Activated CD4-positive, alpha-beta T cell treated with anti-CD3 and anti-CD28 coated beads, Interleukin-2, amount 10 ng/mL, durations not matched to agents 7 days and 5 days (primary cell): Measurements from ENCODE around the gene KIAA0825. TPM values are rescaled to one million over a fixed set of nuclear protein-coding genes. Genes with fewer than 3 reads are reported as not detected.

ENCODE experiments used
- CTCF ChIA-PET: fragments of 350-600 bp; sonication (Branson Sonifier 250); formaldehyde crosslinking; loops from one replicate; lab custom pipeline; 2021; ENCODE audit warnings: antibody characterized with exemption; lab: Charles Lee
- POLR2A ChIA-PET: fragments of 350-600 bp; sonication (Branson Sonifier 250); formaldehyde crosslinking; loops from one replicate; lab custom pipeline; 2021; ENCODE audit warnings: antibody characterized with exemption; lab: Charles Lee
- DNase-seq: peaks from one replicate; pipeline ENCODE4 v3.0.0-alpha.2; 2020
- H3K27ac Mint-ChIP-seq: one replicate; pipeline ENCODE4 v1.8.0; 2021; ENCODE audit warnings: mild to moderate bottlenecking, moderate library complexity, mixed read lengths
- H3K27me3 Mint-ChIP-seq: one replicate; pipeline ENCODE4 v1.8.0; 2021; ENCODE audit warnings: mixed read lengths
- H3K36me3 Mint-ChIP-seq: one replicate; pipeline ENCODE4 v1.8.0; 2021; ENCODE audit warnings: low read depth, mixed read lengths
- H3K4me1 Mint-ChIP-seq: one replicate; pipeline ENCODE4 v1.8.0; 2021; ENCODE audit warnings: mixed read lengths
- H3K4me3 Mint-ChIP-seq: one replicate; pipeline ENCODE4 v1.8.0; 2021; ENCODE audit warnings: mild to moderate bottlenecking, moderate library complexity, mixed read lengths
- H3K9me3 Mint-ChIP-seq: one replicate; pipeline ENCODE4 v1.8.0; 2021; ENCODE audit warnings: mixed read lengths
- total RNA-seq, 2 experiments: library from RNA; stranded (reverse); gene quantifications; one replicate each; pipeline ENCODE4 v1.2.3, GENCODE V29; 2021

Gene KIAA0825
- total RNA-seq, 2 experiments from 2014 or later: 2.1 to 2.7 TPM

DNA sequence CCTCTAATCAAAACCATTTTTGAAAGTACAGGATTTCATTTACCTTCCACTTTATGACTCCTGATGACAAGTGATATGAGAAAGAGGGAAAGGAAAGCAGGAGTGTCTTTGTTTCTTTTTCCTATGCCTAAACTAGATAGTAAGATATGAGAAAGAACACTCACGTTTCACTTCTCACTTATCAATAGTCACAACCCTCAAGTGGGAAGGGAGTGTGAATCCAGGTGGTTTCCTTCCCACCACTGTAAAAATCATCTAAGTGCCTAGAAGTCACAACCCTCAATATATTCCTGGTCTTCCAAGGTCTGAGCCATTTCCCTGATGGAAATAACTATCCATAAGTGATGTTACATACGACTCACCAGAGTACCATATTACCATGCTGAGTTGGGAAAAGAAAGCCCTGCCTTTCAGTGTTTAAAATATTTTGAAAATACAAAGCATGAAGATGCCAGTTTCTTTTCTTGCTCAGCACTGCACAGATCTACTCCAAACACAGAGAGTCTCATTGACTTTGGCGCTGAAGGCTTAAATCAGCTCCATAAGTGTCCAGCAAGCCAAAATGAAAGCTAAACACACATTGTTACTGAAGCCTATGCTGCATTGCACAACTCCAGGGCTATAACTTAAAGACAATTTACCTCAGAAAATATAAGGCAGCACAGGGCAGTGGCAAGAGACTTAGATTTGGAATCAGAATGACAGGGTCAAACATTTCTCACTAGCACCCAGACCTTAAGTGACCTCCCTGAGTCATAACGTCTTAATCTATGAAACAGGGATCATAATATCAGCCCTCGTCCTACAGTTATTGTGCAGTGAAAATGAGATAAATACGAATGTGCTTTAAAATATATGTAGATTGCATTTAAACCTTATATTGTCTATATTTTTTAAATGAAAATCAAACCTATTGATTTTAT lies 301.2 kb downstream of the KIAA0825 start:
- POLR2A ChIA-PET: no interaction called here
- no peaks in the 10 kb centered on the region for H3K27me3 Mint-ChIP-seq
- no peak for DNase-seq

DNA sequence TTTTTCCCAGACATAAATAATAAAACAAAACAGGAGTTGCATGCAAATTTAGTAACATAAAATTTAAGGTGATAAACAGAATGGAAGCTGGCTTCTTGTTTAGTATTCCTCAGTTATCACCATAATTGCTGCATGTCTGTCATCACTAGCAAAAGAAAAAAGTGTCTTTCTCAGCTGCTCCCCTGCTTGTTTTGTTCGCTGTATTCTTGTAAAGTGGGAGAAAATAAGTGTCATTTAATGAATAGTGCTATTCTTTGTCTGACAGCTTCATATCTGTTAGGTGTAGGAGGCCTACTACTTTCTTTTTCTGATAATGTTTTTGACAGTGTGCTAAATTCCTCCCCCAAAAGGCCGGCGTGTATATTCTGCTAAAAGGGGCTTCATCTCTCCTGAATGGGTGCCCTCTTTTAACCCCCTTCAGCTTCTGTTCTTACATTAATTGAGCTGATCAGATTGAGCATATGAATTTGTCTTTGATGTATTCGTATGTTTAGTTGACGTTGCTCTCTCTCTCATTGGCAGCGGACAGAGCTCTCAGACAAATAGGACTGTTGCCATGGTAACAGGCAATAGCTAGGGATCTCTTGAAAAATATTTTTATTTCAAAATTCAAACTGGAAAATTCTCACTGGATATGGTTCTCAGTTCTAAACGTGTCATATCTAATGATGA lies 303.8 kb downstream of the KIAA0825 start:
- Mint-ChIP-seq H3K4me3 (no peak overlapping the region), H3K36me3 (no peaks in the 10 kb centered on the region), H3K9me3 (no peaks in the 10 kb centered on the region), H3K4me1 (no peaks in the 10 kb centered on the region), H3K27me3 (no peaks in the 10 kb centered on the region), H3K27ac (no peak overlapping the region)
- no peak for DNase-seq
- ChIA-PET POLR2A (no interaction called here), CTCF (no interaction called here)

More for the DNA sequence above, 301.2 kb downstream of the KIAA0825 start:
- Mint-ChIP-seq H3K4me3 (no peak overlapping the region), H3K9me3 (no peaks in the 10 kb centered on the region), H3K4me1 (no peaks in the 10 kb centered on the region), H3K36me3 (no peaks in the 10 kb centered on the region), H3K27ac (no peak overlapping the region)
- CTCF ChIA-PET: no interaction called here

DNA sequence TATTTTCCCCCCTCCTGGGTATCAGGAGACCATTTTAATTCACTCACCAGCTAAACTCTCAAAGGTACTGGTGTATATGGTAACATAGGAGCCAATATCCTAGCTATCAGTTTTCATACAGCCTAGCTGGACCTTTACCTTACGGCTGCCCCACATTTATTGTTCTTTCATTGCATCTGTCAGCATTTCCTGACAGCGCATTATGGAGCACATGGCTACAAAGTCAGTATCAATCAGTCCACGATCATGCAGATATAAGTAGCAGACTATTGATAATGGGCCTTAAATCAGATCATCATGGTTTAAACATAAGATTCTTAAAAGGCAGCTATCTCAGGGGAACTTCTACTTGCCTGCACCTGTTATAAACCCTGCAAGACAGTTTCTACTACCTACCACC lies 304.7 kb downstream of the KIAA0825 start:
- CTCF ChIA-PET: no interaction called here
- Mint-ChIP-seq H3K27me3 (no peaks in the 10 kb centered on the region), H3K36me3 (no peaks in the 10 kb centered on the region), H3K4me3 (no peak overlapping the region), H3K4me1 (no peaks in the 10 kb centered on the region), H3K27ac (no peak overlapping the region), H3K9me3 (no peaks in the 10 kb centered on the region)
- POLR2A ChIA-PET: no interaction called here
- no peak for DNase-seq

DNA sequence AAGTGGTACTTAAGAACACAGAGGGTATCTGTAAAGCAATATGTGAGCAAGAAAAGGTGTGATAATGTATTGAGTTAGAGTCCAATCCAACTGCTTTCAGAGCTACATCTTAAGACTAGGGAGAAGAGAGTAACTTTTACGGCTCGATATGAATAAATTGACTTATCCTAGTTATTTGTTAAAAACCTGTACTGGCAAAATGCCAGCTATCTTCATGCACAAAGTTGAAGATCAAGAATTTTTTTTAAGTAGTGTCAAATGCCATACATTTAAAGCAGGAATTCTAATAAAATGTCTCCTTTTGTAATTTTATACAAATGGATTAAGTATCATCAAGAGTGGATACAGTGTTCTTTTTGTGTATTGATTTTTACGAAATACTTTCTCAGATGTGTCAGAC lies 305.2 kb downstream of the KIAA0825 start:
- H3K27ac Mint-ChIP-seq: no peak overlapping the region
- no peak for DNase-seq
- H3K9me3 Mint-ChIP-seq: no peaks in the 10 kb centered on the region
- ChIA-PET POLR2A (no interaction called here), CTCF (no interaction called here)
- H3K27me3 Mint-ChIP-seq: no peaks in the 10 kb centered on the region
- H3K36me3 Mint-ChIP-seq: no peaks in the 10 kb centered on the region
- H3K4me1 Mint-ChIP-seq: no peaks in the 10 kb centered on the region
- no peak overlapping the region for H3K4me3 Mint-ChIP-seq

DNA sequence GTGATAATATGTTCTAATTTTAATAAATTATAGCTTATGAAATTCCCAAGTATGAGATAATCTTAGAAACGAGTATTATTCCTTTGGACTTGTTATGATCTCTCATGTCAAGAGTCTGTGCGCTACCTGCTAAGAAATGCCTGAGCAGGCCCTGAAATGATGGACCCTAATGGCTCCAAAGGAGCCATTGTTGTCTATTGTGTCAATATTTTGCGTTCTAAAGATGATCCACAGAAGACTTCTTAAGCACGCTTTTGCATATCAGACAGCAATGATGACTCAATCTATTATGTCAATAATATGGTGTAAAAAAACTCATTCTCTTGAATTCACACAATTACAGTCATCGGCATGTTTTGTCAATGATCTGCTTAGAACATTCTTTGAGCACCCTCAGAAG lies 306.1 kb downstream of the KIAA0825 start:
- Mint-ChIP-seq H3K4me3 (no peak overlapping the region), H3K4me1 (no peaks in the 10 kb centered on the region), H3K27me3 (no peaks in the 10 kb centered on the region), H3K9me3 (no peaks in the 10 kb centered on the region), H3K36me3 (no peaks in the 10 kb centered on the region), H3K27ac (no peak overlapping the region)
- no peak for DNase-seq
- ChIA-PET CTCF (no interaction called here), POLR2A (no interaction called here)

DNA sequence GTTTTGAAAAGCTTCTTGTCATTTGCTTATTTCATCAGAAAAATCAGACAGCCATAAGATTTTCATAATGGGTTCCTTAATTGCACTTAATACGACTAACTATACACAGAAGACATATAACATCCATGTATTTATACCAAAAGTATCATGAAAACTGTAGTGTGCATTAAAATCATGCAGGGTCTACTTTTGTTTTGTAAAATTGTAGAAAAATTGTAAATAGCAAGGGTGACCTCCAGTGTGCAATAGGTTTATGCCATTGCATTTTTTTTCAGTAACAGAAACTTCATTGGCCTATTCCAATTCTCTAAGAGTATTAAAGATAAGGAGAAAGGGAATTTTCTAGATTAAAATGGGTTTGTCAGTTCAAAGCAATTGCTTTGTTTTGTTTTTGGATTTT lies 307.6 kb downstream of the KIAA0825 start:
- H3K27ac Mint-ChIP-seq: no peak overlapping the region
- ChIA-PET CTCF (no interaction called here), POLR2A (no interaction called here)
- H3K36me3 Mint-ChIP-seq: no peaks in the 10 kb centered on the region
- no peaks in the 10 kb centered on the region for H3K27me3 Mint-ChIP-seq
- H3K9me3 Mint-ChIP-seq: no peaks in the 10 kb centered on the region
- DNase-seq: no peak
- no peaks in the 10 kb centered on the region for H3K4me1 Mint-ChIP-seq
- no peak overlapping the region for H3K4me3 Mint-ChIP-seq

DNA sequence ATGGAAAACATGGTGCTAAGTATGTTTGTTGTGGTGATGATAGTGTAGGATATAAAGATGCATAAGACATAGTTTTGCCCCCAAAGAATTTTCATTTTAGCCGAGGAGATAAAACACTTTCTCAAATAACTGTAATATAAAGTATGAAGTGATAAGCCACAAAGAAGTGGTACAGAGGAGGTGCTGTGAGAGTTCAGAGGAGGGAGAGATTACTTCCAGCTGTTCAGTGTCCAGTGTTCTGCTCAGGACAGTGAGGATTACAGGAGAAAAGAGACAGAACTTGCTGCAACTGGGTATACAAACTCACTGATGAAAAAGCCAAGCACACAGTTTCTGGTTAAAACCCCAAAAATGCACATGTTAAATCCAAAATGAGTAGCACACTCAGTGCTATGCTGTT lies 309.3 kb downstream of the KIAA0825 start:
- no peaks in the 10 kb centered on the region for H3K27me3 Mint-ChIP-seq
- CTCF ChIA-PET: no interaction called here

DNA sequence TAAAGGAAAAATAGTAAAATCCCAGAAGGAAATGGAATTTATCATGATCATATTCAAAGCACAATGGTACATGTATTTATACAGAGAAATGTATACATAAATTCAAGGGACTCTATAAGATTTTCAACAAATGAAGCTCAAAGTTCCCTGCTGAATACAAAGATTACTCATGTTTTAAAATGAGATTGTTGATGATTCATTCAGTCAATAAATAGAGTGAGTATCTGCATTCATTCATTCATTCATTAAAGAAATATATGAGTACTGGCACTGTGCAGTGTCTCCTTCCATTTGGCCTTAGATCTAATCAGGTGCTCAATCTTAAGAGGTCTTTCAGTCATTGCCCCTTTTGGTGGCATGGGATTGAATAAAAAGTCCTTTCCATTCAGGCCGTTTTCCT lies 310.0 kb downstream of the KIAA0825 start:
- ChIA-PET POLR2A (no interaction called here), CTCF (no interaction called here)
- Mint-ChIP-seq H3K9me3 (no peaks in the 10 kb centered on the region), H3K4me1 (no peaks in the 10 kb centered on the region), H3K27me3 (no peaks in the 10 kb centered on the region), H3K36me3 (no peaks in the 10 kb centered on the region), H3K27ac (no peak overlapping the region), H3K4me3 (no peak overlapping the region)
- DNase-seq: no peak

More for the DNA sequence above, 309.3 kb downstream of the KIAA0825 start:
- no peak for DNase-seq
- Mint-ChIP-seq H3K27ac (no peak overlapping the region), H3K9me3 (no peaks in the 10 kb centered on the region), H3K4me1 (no peaks in the 10 kb centered on the region), H3K36me3 (no peaks in the 10 kb centered on the region), H3K4me3 (no peak overlapping the region)
- POLR2A ChIA-PET: no interaction called here

DNA sequence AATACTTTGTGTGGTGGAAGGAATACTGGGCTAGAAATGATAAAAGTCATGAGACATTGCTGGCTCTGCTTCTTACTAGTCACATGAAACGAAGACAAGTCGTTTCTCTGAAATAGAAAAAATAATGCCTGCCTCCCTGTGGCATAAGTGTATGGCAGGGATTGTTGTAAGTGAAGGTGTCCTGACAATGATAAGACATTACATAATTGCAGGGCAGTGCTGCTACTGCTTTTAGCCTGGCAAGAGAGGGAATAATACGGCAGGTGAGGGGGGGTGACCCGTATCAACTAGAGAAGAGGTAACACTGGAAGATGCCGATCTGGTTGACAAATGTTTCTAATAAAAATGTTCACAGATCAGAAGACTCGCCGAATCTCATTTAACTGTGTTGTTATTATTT lies 314.3 kb downstream of the KIAA0825 start:
- ChIA-PET POLR2A (no interaction called here), CTCF (no interaction called here)
- Mint-ChIP-seq H3K4me1 (no peaks in the 10 kb centered on the region), H3K27ac (no peak overlapping the region), H3K9me3 (no peaks in the 10 kb centered on the region), H3K4me3 (no peak overlapping the region), H3K36me3 (no peaks in the 10 kb centered on the region), H3K27me3 (no peaks in the 10 kb centered on the region)
- DNase-seq: no peak

DNA sequence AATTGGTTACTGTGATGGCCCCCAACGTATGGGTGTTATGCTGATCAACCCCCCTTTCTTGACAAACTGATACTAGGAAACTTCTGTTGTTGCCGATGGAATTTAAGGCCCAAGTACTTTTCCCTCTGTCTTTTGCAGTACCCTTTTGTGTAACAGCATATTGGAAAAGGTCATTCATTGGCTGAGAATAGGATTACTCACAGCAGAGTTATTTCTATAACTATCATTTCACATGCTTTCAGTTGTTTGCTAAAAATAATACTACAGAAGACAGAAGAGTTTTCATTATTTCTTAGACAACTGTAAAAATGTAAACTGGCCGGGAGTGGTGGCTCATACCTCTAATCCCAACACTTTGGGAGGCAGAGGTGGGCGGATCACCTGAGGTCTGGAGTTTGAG lies 329.5 kb downstream of the KIAA0825 start:
- Mint-ChIP-seq H3K36me3 (no peaks in the 10 kb centered on the region), H3K27ac (no peak overlapping the region), H3K4me1 (no peaks in the 10 kb centered on the region), H3K4me3 (no peak overlapping the region), H3K9me3 (peaks cover 9% of the 10 kb centered on the region), H3K27me3 (peaks cover 2% of the 10 kb centered on the region)
- POLR2A ChIA-PET: no interaction called here
- no peak for DNase-seq
- CTCF ChIA-PET: no interaction called here

DNA sequence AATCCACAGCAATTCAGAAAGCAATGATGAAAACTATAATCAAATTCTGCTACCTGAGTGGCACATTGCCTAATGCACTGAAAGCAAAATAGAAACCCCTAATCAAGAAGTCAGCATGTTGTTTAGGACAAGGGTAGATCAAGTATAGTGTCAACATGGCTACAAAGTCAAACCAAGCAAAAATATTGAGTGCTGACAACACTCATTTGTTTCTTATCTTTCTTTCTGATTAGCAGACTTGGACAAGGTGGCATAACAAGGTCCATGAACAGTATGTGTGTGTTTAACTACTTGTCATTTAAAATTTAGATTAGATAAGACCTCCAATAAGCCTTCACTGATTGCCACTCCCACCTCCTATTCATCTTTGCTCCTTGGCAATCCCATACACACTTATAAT lies 332.4 kb downstream of the KIAA0825 start:
- ChIA-PET POLR2A (no interaction called here), CTCF (no interaction called here)
- Mint-ChIP-seq H3K4me3 (no peak overlapping the region), H3K27me3 (no peaks in the 10 kb centered on the region), H3K4me1 (no peaks in the 10 kb centered on the region), H3K9me3 (no peaks in the 10 kb centered on the region), H3K27ac (no peak overlapping the region), H3K36me3 (no peaks in the 10 kb centered on the region)
- DNase-seq: no peak

DNA sequence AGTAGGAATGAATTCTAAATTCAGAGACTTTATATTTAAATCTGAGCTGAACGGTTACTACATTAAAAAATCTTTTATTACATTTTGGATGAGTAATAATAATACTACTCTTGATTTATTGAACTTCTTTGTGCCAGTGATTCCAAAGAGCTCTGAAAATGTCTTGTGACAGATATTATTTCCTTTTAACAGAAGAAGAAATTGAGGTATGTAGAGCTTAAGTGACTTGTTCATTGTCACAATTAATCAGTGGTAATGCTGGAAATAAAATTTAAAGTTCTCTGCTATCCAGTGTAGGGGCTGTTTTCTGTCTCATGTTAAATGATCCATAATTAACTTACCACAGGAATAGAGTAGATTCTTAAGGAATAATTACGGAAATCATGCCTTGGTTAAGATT lies 335.3 kb downstream of the KIAA0825 start:
- Mint-ChIP-seq H3K27ac (no peak overlapping the region), H3K9me3 (no peaks in the 10 kb centered on the region), H3K27me3 (no peaks in the 10 kb centered on the region), H3K4me1 (no peaks in the 10 kb centered on the region), H3K4me3 (no peak overlapping the region), H3K36me3 (no peaks in the 10 kb centered on the region)
- DNase-seq: no peak
- ChIA-PET CTCF (interaction anchor here (0.9 kb wide), 1 partner anchor 9 kb away, joined by 4 read pairs; no protein-coding TSS in a partner anchor), POLR2A (no interaction called here)

DNA sequence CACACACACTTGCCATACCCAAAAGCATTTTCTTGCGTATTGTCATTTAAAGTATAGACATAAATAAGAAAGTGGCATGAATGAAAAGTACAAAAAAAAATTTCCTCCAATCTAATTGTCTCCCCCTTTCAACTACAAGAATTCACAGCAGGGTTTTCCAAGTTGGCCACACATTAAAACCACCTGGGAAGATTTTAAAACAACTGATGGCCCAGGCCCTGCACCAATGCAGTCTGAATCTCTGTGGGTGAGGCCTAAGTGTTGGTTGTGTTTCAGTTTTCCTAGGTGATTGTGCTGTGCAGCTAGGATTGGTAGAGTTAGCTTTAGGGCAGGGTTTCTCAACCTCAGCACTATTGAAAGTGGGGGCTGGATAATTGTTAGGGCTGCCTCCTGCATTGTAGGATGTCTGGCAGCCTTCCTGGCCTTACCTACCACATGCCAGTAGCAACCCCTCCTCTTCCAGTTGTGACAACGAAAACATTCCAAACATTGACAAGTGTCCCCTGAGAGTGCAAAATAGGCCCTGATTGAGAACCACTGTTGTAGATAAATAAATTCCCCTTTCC lies 337.1 kb downstream of the KIAA0825 start:
- H3K9me3 Mint-ChIP-seq: no peaks in the 10 kb centered on the region
- H3K27ac Mint-ChIP-seq: no peak overlapping the region
- no peaks in the 10 kb centered on the region for H3K4me1 Mint-ChIP-seq

More for the DNA sequence above, 337.1 kb downstream of the KIAA0825 start:
- ChIA-PET POLR2A (no interaction called here), CTCF (no interaction called here)
- Mint-ChIP-seq H3K27me3 (no peaks in the 10 kb centered on the region), H3K36me3 (no peaks in the 10 kb centered on the region), H3K4me3 (no peak overlapping the region)
- no peak for DNase-seq
